ENCODE measurements around the gene CBLB. TPM values are rescaled to one million over a fixed set of nuclear protein-coding genes. Genes with fewer than 3 reads are reported as not detected.

Gene CBLB
- total and polyA plus RNA-seq, 8 donors, result 30.7 to 49.3 (median 42.6) TPM

- H3K36me3 ChIP-seq, result no peaks in the 10 kb centered on the region
- no peaks in the 10 kb centered on the region for H3K9me3 ChIP-seq
- H3K4me1 ChIP-seq, result no peaks in the 10 kb centered on the region
- no peaks in the 10 kb centered on the region for H3K27me3 ChIP-seq
- H3K27ac ChIP-seq, result no peak overlapping the region
- ATAC-seq (no peak), DNase-seq (no peak)
- intact Hi-C loops (cut with DNase I), result no loop called here
- H3K4me3 ChIP-seq, result no peak overlapping the region
- TF ChIP-seq CTCF (IDR thresholded peaks at IDR 0.05), result no peak
Observed at GRCh38 chr3:105618556-105618955, 250.3 kb downstream of the CBLB start.

GRCh38 chr3:105616374-105617121 is 252.3 kb downstream of the CBLB start:
- no peaks in the 10 kb centered on the region for H3K27me3 ChIP-seq
- H3K27ac ChIP-seq, result no peak overlapping the region
- ATAC-seq (no peak), DNase-seq (no peak)
- H3K36me3 ChIP-seq, result no peaks in the 10 kb centered on the region
- no peak for TF ChIP-seq CTCF (IDR thresholded peaks at IDR 0.05)
- intact Hi-C loops (cut with DNase I), result no loop called here
- no peaks in the 10 kb centered on the region for H3K4me1 ChIP-seq
- H3K9me3 ChIP-seq, result no peaks in the 10 kb centered on the region
- no peak overlapping the region for H3K4me3 ChIP-seq

- H3K36me3 ChIP-seq, result no peaks in the 10 kb centered on the region
- no peak for TF ChIP-seq CTCF (IDR thresholded peaks at IDR 0.05)
- no peaks in the 10 kb centered on the region for H3K27me3 ChIP-seq
- H3K4me1 ChIP-seq, result no peaks in the 10 kb centered on the region
- no peak overlapping the region for H3K27ac ChIP-seq
- ATAC-seq (no peak), DNase-seq (no peak)
- intact Hi-C loops (cut with DNase I), result no loop called here
- H3K4me3 ChIP-seq, result no peak overlapping the region
- H3K9me3 ChIP-seq, result no peaks in the 10 kb centered on the region
Observed at GRCh38 chr3:105615814-105616213, 253.0 kb downstream of the CBLB start.

GRCh38 chr3:105614288-105615030 is 254.4 kb downstream of the CBLB start:
- Histone ChIP-seq H3K27me3 (no peaks in the 10 kb centered on the region), H3K27ac (no peak overlapping the region), H3K36me3 (no peaks in the 10 kb centered on the region), H3K9me3 (no peaks in the 10 kb centered on the region), H3K4me3 (no peak overlapping the region), H3K4me1 (no peaks in the 10 kb centered on the region)
- intact Hi-C loops (cut with DNase I), result no loop called here
- no peak for TF ChIP-seq CTCF (IDR thresholded peaks at IDR 0.05)
- no peak for DNase-seq
- ATAC-seq, result no peak

GRCh38 chr3:105613120-105613519 is 255.7 kb downstream of the CBLB start:
- intact Hi-C loops (cut with DNase I), result no loop called here
- no peak for TF ChIP-seq CTCF (IDR thresholded peaks at IDR 0.05)
- Histone ChIP-seq H3K4me1 (no peaks in the 10 kb centered on the region), H3K27ac (no peak overlapping the region), H3K4me3 (no peak overlapping the region), H3K9me3 (no peaks in the 10 kb centered on the region), H3K27me3 (no peaks in the 10 kb centered on the region), H3K36me3 (no peaks in the 10 kb centered on the region)
- DNase-seq (no peak), ATAC-seq (no peak)
